Adipocyte (in vitro differentiated cells): Measurements from ENCODE around the gene TICRR.

Experiments used
- DNase-seq: peaks from one replicate; pipeline ENCODE4 v3.0.0-alpha.2; 2015; ENCODE audit warnings: low read depth
- H3K27me3 ChIP-seq: replicated peaks from 2 replicates; pipeline ENCODE4 v1.7.0; 2013; ENCODE audit warnings: mild to moderate bottlenecking, low read length, moderate library complexity; ENCODE audit not compliant: control insufficient read depth, insufficient read depth
- H3K36me3 ChIP-seq: 2 replicates; pipeline ENCODE4 v1.7.0; 2013; ENCODE audit warnings: low read length, mild to moderate bottlenecking, moderate library complexity; ENCODE audit not compliant: control insufficient read depth, insufficient read depth, severe bottlenecking
- H3K4me1 ChIP-seq: 2 replicates; pipeline ENCODE4 v1.7.0; 2013; ENCODE audit warnings: mild to moderate bottlenecking, low read length, moderate library complexity; ENCODE audit not compliant: control insufficient read depth, insufficient read depth
- H3K4me3 ChIP-seq: 2 replicates; pipeline ENCODE4 v1.7.0; 2013; ENCODE audit warnings: mild to moderate bottlenecking, low read length, moderate library complexity
- H3K9ac ChIP-seq: 2 replicates; pipeline ENCODE4 v1.7.0; 2013; ENCODE audit warnings: mild to moderate bottlenecking, low read length, moderate library complexity
- H3K9me3 ChIP-seq: 2 replicates; pipeline ENCODE4 v1.7.0; 2013; ENCODE audit warnings: mild to moderate bottlenecking, low read length, moderate library complexity; ENCODE audit not compliant: control insufficient read depth

Gene TICRR

DNA sequence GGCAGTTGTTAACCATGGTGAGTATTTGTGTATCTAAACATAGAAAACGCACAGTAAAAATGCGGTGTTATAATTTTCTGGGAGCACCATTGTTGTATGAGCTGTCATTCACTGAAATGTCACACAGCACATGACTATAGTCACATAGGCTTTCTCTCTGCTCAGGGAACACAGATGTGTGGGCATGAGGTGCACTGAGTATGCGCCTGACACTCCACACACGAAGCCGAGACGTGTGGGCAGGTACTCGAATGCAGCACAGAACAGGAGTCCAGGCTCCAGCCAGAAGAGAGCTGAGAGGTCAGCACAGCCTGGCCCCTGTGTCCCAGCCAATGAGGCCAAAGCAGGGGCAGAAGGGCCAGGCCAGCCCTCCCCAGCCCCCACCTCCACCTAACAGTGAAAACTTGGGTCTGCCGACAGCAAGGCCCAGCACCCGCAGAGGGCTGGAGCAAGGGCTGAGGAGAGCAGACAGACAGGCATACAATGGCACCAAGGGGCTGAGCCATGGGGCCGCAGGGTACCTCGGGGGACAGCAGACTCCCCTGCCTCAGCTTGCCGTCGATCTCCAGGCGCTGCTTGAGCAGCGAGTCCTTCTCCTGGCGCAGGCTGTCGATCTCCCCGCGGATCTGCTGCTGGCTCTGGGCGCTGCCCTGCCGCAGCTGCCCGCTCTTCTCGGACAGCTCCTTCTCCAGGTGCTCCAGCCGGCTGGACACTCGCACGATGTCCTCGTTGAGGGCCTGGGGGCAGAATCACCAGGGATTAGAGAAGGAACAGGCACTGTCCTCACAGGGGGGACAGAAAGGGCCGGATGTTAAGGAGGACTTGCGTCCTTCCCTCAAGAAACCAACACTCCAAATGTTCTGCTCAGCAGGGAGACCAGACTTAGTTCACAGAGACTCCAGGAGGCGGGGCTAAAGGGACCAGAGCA is 56.0 kb downstream of the TICRR start:
- Histone ChIP-seq H3K27me3 (no peaks in the 10 kb centered on the region), H3K9ac (no peak overlapping the region), H3K4me1 (no peaks in the 10 kb centered on the region), H3K36me3 (peaks cover 73% of the 10 kb centered on the region), H3K4me3 (no peak overlapping the region), H3K9me3 (no peaks in the 10 kb centered on the region)
- DNase-seq, result no peak

DNA sequence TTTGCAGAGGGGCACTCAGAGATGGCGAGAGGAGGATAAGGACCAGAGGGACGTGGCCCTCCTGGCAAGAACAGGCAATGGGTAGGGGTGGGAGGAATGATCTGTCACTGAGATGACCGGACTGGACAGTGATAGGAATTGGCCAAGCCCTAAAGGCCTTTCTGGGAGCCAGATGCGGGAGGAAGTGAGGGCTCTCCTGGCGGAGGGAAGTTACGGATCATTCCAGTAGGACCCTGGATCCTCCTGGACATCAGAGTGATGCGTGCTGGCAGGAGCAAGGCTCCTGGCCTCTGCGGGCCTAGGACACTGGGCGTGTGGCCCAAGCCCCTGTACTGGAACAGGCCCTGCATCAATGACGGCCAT is 56.6 kb downstream of the TICRR start:
- Histone ChIP-seq H3K36me3 (peaks cover 67% of the 10 kb centered on the region), H3K4me1 (no peaks in the 10 kb centered on the region), H3K9me3 (no peaks in the 10 kb centered on the region), H3K27me3 (no peaks in the 10 kb centered on the region), H3K4me3 (no peak overlapping the region), H3K9ac (no peak overlapping the region)
- DNase-seq, result no peak

DNA sequence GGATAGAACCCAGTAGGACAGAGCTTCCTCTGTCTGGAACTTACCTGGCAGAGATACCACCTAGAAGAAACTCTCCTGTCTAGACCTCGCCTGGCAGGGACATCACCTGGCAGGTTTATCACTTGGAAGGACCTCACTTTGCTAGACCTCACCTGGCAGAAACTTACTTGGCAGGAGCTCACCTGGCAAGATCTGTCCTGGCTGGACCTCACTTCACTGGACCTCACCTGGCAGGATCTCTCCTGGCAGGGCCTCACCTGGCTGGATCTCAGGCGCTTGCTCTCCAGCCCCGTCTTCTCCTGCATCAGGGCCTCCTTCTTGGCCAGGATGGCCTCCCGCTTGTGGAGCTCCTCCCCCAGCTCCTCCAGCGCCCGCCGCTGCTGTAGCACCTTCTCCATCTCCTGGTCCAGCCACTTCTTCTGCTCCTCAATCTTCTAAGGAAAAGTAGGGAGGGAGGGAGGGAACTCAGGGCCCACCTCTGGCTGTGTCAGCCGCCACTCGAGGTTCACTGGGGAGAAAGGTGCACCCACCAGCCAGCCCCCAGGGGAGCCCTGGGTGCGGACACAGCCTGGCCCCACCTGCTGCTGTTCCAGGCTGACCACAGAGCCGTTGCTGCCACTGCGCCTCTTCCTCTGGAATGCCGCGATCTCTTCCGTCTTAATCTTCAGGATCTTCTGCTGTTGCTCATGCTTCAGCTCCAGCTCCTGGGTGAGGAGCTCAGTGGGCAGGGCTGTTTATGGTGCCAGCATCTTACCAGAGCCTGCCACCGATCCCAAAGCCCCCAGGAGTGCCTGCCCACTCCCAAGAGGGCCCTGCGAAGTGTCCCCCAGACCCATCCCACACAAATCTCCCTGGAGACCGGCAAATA is 57.5 kb downstream of the TICRR start:
- no peaks in the 10 kb centered on the region for H3K4me1 ChIP-seq
- H3K36me3 ChIP-seq, result peaks cover 57% of the 10 kb centered on the region
- no peak overlapping the region for H3K4me3 ChIP-seq
- H3K27me3 ChIP-seq, result no peaks in the 10 kb centered on the region
- DNase-seq, result no peak
- no peak overlapping the region for H3K9ac ChIP-seq
- no peaks in the 10 kb centered on the region for H3K9me3 ChIP-seq

DNA sequence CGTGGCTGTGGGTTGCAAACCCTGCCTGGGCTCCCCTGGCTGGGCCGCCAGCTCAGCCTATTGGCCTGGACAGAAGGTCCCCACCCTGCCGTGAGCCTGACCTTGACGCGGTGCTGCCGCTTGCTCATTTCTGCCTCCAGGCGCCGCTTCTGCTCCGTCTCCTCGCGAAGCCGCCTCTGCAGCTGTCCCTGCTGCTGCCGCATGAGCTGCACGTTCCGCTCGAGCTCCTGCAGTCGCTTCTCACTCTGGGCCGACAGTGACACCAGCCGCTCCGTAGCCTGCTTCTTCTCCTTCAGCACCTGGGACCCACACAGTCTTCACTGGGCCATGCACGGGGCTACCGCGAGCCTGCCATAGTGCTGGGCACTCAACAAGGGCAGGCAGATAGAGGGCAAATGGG is 58.3 kb downstream of the TICRR start:
- H3K4me3 ChIP-seq, result no peak overlapping the region
- H3K36me3 ChIP-seq, result peaks cover 50% of the 10 kb centered on the region
- no peaks in the 10 kb centered on the region for H3K27me3 ChIP-seq
- no peaks in the 10 kb centered on the region for H3K4me1 ChIP-seq
- DNase-seq, result no peak
- no peak overlapping the region for H3K9ac ChIP-seq
- H3K9me3 ChIP-seq, result no peaks in the 10 kb centered on the region

DNA sequence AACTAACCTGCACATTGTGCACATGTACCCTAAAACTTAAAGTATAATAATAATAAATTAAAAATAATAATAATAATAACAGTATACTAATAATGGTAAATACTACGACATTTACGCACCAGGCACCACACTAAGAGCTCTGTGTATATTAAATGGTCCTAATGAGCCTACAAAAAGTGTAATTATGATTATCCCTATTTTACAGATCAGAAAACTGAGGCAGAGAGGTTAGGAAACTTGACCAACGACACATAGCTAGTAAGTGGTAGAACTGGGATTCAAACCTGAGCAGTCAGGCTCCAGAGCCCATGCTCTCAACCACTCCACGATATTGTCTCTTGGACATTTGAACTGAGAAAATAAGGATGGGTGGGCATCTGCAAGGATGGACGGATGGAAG is 65.0 kb downstream of the TICRR start:
- DNase-seq, result no peak
- no peak overlapping the region for H3K9ac ChIP-seq
- H3K36me3 ChIP-seq, result peaks cover 47% of the 10 kb centered on the region
- H3K4me3 ChIP-seq, result no peak overlapping the region
- H3K9me3 ChIP-seq, result no peaks in the 10 kb centered on the region
- H3K27me3 ChIP-seq, result no peaks in the 10 kb centered on the region
- H3K4me1 ChIP-seq, result no peaks in the 10 kb centered on the region

DNA sequence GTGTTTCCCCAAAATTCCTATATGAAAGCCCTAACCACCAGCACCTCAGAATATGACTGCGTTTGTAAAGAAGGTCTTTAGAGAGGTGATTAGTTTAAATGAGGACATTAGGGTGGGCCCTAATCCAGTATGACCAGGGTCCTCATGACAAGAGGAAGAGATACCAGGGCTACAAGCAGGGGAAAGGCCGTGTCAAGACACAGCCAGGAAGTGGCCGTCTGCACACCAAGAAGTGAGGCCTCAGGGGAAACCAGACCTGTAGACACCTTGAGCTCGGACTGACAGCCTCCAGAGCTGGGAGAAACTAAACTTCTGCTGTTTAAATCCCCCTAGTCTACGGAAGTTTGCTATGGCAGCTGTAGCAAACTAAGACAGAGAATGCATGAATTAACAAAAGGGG is 65.8 kb downstream of the TICRR start:
- H3K27me3 ChIP-seq, result no peaks in the 10 kb centered on the region
- no peak overlapping the region for H3K4me3 ChIP-seq
- H3K36me3 ChIP-seq, result peaks cover 55% of the 10 kb centered on the region
- H3K9me3 ChIP-seq, result no peaks in the 10 kb centered on the region
- no peak for DNase-seq
- no peak overlapping the region for H3K9ac ChIP-seq
- no peaks in the 10 kb centered on the region for H3K4me1 ChIP-seq

DNA sequence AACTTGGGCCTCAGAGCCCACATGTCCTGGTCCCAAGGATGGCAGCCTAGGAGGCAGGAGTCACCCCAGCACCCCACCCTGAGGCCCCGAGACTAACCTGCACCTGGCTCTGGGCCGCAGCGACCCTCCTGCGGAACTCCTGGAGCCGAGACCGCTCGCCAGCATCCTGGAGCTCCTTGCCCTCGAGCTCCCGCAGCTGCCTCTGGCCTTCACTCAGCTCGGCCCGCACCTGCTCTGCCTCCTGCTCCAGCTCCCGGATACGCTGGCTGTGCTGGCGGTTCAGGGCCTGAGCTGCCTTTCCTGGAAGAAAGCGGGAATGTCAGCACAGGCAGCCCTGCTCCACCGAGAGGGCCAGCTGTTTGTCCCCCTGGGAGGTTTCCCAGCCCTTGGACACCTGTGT is 66.8 kb downstream of the TICRR start:
- peaks cover under 1% of the 10 kb centered on the region for H3K4me1 ChIP-seq
- no peak for DNase-seq
- no peaks in the 10 kb centered on the region for H3K27me3 ChIP-seq
- no peaks in the 10 kb centered on the region for H3K9me3 ChIP-seq
- no peak overlapping the region for H3K4me3 ChIP-seq
- H3K36me3 ChIP-seq, result peaks cover 63% of the 10 kb centered on the region
- no peak overlapping the region for H3K9ac ChIP-seq

DNA sequence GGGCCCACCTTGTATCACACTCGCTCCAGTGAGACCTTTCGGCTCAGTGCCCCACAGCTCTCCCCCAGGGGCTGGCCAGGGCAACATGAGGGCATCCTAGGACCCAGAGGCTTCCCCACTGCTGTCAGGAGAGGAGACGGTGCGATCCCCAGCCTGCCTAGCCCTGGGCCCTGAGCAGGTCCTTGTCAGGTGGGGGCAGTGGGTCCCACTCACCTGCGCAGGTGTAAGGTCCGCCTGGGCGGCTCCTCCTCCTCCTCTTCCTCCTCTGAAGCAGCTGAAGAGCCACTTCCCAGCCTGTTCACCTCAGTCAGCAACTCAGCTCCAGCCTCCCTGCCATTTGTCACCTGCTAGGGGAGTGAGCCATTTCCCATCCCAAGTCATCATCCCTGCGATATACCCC is 70.4 kb downstream of the TICRR start:
- H3K36me3 ChIP-seq, result peaks cover 81% of the 10 kb centered on the region
- no peaks in the 10 kb centered on the region for H3K9me3 ChIP-seq
- no peak for DNase-seq
- H3K4me1 ChIP-seq, result peaks cover 6% of the 10 kb centered on the region
- H3K27me3 ChIP-seq, result no peaks in the 10 kb centered on the region
- H3K4me3 ChIP-seq, result no peak overlapping the region
- H3K9ac ChIP-seq, result no peak overlapping the region

DNA sequence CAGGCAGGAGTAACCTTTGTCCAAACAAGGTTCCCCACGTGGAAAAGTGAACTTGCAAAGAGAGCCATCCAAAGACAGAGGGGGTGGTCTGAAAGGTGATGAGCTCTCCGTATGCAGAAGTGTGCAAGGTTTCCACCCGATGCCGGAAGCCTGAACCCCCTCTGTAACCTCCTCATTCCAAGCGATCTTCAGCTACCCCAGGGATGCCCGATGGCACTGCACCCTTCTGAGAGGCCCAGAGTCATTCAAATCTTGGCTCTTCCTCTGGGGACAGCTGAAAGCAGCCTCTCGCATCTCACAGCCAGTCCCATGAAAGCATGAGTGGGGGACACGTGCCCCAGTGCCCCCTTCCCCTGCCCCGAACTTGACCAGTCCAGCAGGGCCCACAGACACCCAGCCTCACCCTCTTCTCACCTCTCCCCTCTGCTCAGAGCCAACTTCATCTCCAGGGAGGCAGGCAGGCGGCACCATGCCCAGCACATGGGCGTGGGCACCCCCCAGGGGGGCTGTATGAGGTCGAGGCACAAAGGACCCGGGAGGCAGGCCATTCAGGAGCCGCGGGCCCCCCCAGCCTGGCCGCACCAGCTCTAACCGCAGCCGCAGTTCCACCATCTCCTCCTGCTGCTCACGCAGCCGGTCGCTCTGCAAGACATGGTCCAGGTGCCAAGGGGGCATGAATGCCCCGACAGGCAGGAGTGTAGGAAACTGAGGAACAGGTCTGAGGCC is 71.3 kb downstream of the TICRR start:
- no peaks in the 10 kb centered on the region for H3K9me3 ChIP-seq
- no peaks in the 10 kb centered on the region for H3K27me3 ChIP-seq
- peaks cover 6% of the 10 kb centered on the region for H3K4me1 ChIP-seq
- no peak overlapping the region for H3K4me3 ChIP-seq
- peak overlapping the region; percentile 17 for H3K9ac ChIP-seq
- DNase-seq, result no peak
- H3K36me3 ChIP-seq, result peaks cover 75% of the 10 kb centered on the region

DNA sequence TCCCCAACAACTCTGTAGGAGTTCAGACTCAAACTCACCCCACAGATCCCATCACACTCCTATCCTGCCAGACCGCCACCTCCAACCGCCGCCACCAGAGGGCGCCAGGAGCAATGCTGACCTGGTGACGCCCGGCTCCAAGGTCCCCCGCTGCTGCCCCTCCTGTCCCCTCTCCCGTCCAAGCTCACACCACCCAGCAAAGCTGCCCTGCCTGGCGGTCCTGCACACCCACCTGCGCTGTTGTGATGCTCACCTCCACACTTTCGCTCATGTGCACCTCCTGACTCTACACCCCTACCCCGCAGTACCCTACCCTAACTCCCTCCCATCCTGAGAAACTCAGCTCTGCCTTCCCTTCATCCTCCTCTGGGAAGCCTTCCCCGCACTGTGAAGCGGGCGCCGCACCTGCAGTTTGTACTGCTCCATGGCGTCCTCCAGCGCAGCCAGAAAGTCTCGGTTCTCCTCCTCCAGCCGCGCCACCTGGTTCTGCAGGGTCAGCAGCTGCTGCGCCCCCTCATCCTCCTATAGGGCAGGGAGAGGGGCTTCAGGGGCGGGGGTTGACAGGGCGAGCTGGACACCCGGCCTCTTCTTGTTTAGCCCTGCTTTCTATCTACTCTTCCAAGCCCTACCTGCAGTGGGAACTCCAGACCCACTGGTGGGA is 72.1 kb downstream of the TICRR start:
- Histone ChIP-seq H3K9me3 (no peaks in the 10 kb centered on the region), H3K9ac (peak overlapping the region; percentile 17), H3K4me1 (peaks cover 10% of the 10 kb centered on the region), H3K27me3 (no peaks in the 10 kb centered on the region), H3K4me3 (no peak overlapping the region), H3K36me3 (peaks cover 74% of the 10 kb centered on the region)
- DNase-seq, result peak; percentile 76
